ENCODE measurements around the gene CHGA. TPM values are rescaled to one million over a fixed set of nuclear protein-coding genes. Genes with fewer than 3 reads are reported as not detected.

CHGA gene
- total RNA-seq, 1 experiment from 2014 or later: not detected

GRCh38 chr14:92886337-92886736 is 36.6 kb upstream of the CHGA start:
- no peaks in the 10 kb centered on the region for H3K9me2 ChIP-seq (ENCODE audit: insufficient read depth)
- intact Hi-C loops (cut with micrococcal nuclease): no loop called here
- DNase-seq (ENCODE audit: low read depth, low spot score) (no peak), ATAC-seq (no peak)
- no peak overlapping the region for H3K4me2 ChIP-seq (ENCODE audit: low read length)
- no peaks in the 10 kb centered on the region for H4K20me1 ChIP-seq (ENCODE audit: insufficient read depth)
- POLR2A ChIA-PET: no interaction called here
- H3K27ac ChIP-seq (ENCODE audit: low read depth, low read length): no peak overlapping the region
- H3K4me1 ChIP-seq (ENCODE audit: control insufficient read depth in 1 of 2, insufficient read depth in 2 of 2, low read length in 2 of 2): no peaks in the 10 kb centered on the region
- H3K9ac ChIP-seq (ENCODE audit: low read length): no peak overlapping the region
- no peak overlapping the region for H2AFZ ChIP-seq (ENCODE audit: low read depth, low read length, poor library complexity, severe bottlenecking)
- no peak for TF ChIP-seq CEBPB (IDR thresholded peaks at IDR 0.05; ENCODE audit: low read depth)
- TF ChIP-seq SRF (IDR thresholded peaks at IDR 0.05; ENCODE audit: low read depth): no peak
- no peak for TF ChIP-seq JUND (IDR thresholded peaks at IDR 0.05)
- H3K4me3 ChIP-seq (replicated peaks in 1 of 2; ENCODE audit: low read depth in 1 of 2, low read length in 2 of 2): no peak overlapping the region
- H3K79me2 ChIP-seq (ENCODE audit: insufficient read depth, low read length): no peaks in the 10 kb centered on the region
- BruUV-seq (replicated peaks): no TSS peak
- H3K9me3 ChIP-seq (ENCODE audit: control insufficient read depth in 1 of 2, insufficient read depth in 1 of 2, low read depth in 1 of 2, low read length in 2 of 2): no peaks in the 10 kb centered on the region
- peaks cover 17% of the 10 kb centered on the region for H3K27me3 ChIP-seq (ENCODE audit: insufficient read depth, low read length)
- CTCF ChIA-PET: no interaction called here
- H3K36me3 ChIP-seq (ENCODE audit: control insufficient read depth in 1 of 2, insufficient read depth in 2 of 2, low read length in 2 of 2): no peaks in the 10 kb centered on the region
- RAD21 ChIA-PET (ENCODE audit: low non-redundant PET in 1 of 2, low total read pairs in 2 of 2, uncharacterized antibody in 2 of 2, unreplicated experiment in 2 of 2): no interaction called here

DNA sequence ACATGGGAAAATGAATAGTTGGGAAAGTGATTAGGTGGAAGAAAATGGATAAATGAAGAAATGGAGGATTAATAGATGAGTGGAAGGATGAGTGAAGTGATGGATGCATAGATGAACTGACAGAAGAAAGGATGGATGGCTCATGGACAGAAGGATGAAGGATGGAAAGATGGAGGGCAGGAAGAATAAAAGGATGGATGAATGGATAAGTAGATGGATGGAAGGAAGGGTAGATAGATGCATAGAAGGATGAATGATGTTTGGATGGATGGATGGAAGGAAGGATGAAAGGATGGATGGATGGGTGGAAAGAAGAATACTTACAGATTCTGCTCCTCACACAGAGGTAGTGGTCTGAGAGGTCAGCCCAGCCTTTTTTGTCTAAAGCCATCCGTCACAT is 35.8 kb upstream of the CHGA start:
- RAD21 ChIA-PET (ENCODE audit: low non-redundant PET in 1 of 2, low total read pairs in 2 of 2, uncharacterized antibody in 2 of 2, unreplicated experiment in 2 of 2): no interaction called here

More for the DNA sequence above, 35.8 kb upstream of the CHGA start:
- intact Hi-C loops (cut with micrococcal nuclease): no loop called here
- ChIA-PET POLR2A (no interaction called here), CTCF (no interaction called here)
- H3K9me3 ChIP-seq (ENCODE audit: control insufficient read depth in 1 of 2, insufficient read depth in 1 of 2, low read depth in 1 of 2, low read length in 2 of 2): no peaks in the 10 kb centered on the region
- no peak overlapping the region for H3K9ac ChIP-seq (ENCODE audit: low read length)
- no peaks in the 10 kb centered on the region for H3K36me3 ChIP-seq (ENCODE audit: control insufficient read depth in 1 of 2, insufficient read depth in 2 of 2, low read length in 2 of 2)
- TF ChIP-seq FOSL1 (IDR thresholded peaks at IDR 0.05; ENCODE audit: low read depth) (no peak), POLR2A (IDR thresholded peaks at IDR 0.05; ENCODE audit: borderline replicate concordance, extremely low read depth, insufficient read depth, insufficient read length) (no peak), MAX (IDR thresholded peaks at IDR 0.05) (no peak), EZH2 (IDR thresholded peaks at IDR 0.05) (no peak), ZNF274 (IDR thresholded peaks at IDR 0.05; ENCODE audit: low read depth, low read length) (no peak), POLR2AphosphoS5 (IDR thresholded peaks at IDR 0.05; ENCODE audit: low read depth, low read length) (no peak), SRF (IDR thresholded peaks at IDR 0.05; ENCODE audit: low read depth) (no peak), ZFX (IDR thresholded peaks at IDR 0.05) (no peak), JUND (IDR thresholded peaks at IDR 0.05) (no peak), EGR1 (IDR thresholded peaks at IDR 0.05; ENCODE audit: low read depth) (no peak), SIN3A (IDR thresholded peaks at IDR 0.05; ENCODE audit: low read depth) (no peak), SP1 (IDR thresholded peaks at IDR 0.05; ENCODE audit: low read depth) (no peak), TCF7L2 (IDR thresholded peaks at IDR 0.05; ENCODE audit: borderline replicate concordance, extremely low read depth, insufficient read depth, insufficient read length) (no peak)
- TF ChIP-seq, protein P1, sequence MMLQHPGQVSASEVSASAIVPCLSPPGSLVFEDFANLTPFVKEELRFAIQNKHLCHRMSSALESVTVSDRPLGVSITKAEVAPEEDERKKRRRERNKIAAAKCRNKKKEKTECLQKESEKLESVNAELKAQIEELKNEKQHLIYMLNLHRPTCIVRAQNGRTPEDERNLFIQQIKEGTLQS (IDR thresholded peaks at IDR 0.05): no peak
- TF ChIP-seq, protein P2, sequence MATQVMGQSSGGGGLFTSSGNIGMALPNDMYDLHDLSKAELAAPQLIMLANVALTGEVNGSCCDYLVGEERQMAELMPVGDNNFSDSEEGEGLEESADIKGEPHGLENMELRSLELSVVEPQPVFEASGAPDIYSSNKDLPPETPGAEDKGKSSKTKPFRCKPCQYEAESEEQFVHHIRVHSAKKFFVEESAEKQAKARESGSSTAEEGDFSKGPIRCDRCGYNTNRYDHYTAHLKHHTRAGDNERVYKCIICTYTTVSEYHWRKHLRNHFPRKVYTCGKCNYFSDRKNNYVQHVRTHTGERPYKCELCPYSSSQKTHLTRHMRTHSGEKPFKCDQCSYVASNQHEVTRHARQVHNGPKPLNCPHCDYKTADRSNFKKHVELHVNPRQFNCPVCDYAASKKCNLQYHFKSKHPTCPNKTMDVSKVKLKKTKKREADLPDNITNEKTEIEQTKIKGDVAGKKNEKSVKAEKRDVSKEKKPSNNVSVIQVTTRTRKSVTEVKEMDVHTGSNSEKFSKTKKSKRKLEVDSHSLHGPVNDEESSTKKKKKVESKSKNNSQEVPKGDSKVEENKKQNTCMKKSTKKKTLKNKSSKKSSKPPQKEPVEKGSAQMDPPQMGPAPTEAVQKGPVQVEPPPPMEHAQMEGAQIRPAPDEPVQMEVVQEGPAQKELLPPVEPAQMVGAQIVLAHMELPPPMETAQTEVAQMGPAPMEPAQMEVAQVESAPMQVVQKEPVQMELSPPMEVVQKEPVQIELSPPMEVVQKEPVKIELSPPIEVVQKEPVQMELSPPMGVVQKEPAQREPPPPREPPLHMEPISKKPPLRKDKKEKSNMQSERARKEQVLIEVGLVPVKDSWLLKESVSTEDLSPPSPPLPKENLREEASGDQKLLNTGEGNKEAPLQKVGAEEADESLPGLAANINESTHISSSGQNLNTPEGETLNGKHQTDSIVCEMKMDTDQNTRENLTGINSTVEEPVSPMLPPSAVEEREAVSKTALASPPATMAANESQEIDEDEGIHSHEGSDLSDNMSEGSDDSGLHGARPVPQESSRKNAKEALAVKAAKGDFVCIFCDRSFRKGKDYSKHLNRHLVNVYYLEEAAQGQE (IDR thresholded peaks at IDR 0.05; ENCODE audit: low read depth): no peak
- H3K27ac ChIP-seq (ENCODE audit: low read depth, low read length): no peak overlapping the region
- DNase-seq (ENCODE audit: low read depth, low spot score) (no peak), ATAC-seq (no peak)
- H3K27me3 ChIP-seq (ENCODE audit: insufficient read depth, low read length): peaks cover 17% of the 10 kb centered on the region
- no peak overlapping the region for H3K4me3 ChIP-seq (replicated peaks in 1 of 2; ENCODE audit: low read depth in 1 of 2, low read length in 2 of 2)
- no peaks in the 10 kb centered on the region for H4K20me1 ChIP-seq (ENCODE audit: insufficient read depth)
- H3K4me2 ChIP-seq (ENCODE audit: low read length): no peak overlapping the region
- H3K4me1 ChIP-seq (ENCODE audit: control insufficient read depth in 1 of 2, insufficient read depth in 2 of 2, low read length in 2 of 2): no peaks in the 10 kb centered on the region
- no TSS peak for BruUV-seq (replicated peaks)
- no peak overlapping the region for H2AFZ ChIP-seq (ENCODE audit: low read depth, low read length, poor library complexity, severe bottlenecking)
- no peaks in the 10 kb centered on the region for H3K9me2 ChIP-seq (ENCODE audit: insufficient read depth)
- no peaks in the 10 kb centered on the region for H3K79me2 ChIP-seq (ENCODE audit: insufficient read depth, low read length)

Data from HCT116 (cell line).